ENCODE measurements around the gene SERPINB12.

SERPINB12 gene

GRCh38 chr18:63603772-63604171 lies 61.6 kb downstream of the SERPINB12 start:
- DNase-seq (ENCODE audit: low read depth in 2 of 2): no peak

GRCh38 chr18:63604791-63605567 lies 62.8 kb downstream of the SERPINB12 start:
- no peak for DNase-seq (ENCODE audit: low read depth in 2 of 2)

DNA sequence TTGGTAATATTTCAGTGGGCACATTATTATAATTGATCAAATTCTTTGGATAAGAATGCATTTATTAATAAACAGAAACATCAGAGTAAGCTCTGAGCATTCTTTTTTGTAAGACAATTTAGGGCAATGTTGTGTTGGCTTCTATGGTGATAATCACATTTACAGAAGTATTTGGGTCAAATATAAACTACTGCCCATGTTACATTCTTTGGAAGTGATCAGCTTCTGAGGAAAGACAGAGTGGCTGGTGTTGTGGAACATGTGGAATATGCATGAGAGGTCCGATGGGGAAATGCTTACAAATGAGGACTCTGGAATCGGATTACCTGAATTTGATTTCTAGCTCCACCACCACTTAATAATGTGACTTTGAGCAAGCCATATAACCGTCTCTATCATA lies 64.4 kb downstream of the SERPINB12 start:
- no peak for DNase-seq (ENCODE audit: low read depth in 2 of 2)

DNA sequence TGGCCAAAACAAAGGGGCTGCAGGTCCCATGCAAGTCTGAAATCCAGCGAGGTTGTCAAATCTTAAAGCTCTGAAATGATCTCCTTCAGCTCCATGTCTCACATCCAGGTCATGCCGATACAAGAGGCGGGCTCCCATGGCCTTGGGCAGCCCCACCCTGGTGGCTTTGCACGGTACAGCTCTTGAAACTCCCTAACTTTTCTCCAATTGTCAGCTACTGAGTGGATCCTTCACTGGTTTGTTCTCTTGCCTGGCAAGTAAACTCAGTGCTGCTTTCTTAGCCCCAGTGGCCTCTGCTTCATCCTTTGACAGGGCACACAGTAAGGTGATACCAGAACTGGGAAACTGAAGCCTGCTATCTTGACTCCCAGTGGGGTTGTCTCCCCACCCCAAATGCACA lies 71.3 kb downstream of the SERPINB12 start:
- DNase-seq (ENCODE audit: low read depth in 2 of 2): no peak

GRCh38 chr18:63617049-63617914 lies 75.1 kb downstream of the SERPINB12 start:
- no peak for DNase-seq (ENCODE audit: low read depth in 2 of 2)

DNA sequence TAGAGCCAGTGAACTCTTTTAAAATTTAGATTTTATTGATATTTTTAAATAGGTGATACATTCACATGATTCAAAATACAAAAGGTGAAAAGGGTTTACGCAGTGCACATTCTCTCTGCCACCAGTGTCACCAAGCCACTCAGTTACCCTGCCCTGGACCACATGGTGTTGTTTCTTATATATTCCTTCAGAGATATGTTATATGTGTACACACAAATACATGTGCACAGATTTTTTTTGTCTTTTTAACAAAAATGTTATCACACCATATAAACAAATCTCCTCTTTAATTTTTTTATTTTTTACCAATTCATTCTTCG lies 75.7 kb downstream of the SERPINB12 start:
- no peak for DNase-seq (ENCODE audit: low read depth in 2 of 2)
